ENCODE measurements around the gene ADGRA3.

DNA sequence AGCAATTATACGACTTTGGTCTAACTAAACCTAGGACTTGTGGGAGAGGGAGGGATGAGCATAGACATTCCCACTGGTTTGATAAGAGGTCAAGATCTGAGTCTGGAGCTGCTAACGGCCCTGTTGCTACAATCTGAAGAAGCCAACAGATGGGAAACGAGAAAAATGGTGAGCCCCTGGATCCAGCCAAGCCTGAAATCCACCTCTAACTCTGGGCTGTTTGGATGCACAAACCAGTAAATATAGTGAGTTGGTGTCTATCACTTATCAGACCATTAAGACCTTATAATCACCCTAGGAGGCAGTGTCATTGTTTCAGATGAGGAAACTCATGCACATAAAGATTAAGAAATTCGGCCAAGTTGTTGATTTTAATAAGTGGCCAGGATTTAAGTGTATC, 50.5 kb downstream of the ADGRA3 start:
- TF ChIP-seq, protein P1, sequence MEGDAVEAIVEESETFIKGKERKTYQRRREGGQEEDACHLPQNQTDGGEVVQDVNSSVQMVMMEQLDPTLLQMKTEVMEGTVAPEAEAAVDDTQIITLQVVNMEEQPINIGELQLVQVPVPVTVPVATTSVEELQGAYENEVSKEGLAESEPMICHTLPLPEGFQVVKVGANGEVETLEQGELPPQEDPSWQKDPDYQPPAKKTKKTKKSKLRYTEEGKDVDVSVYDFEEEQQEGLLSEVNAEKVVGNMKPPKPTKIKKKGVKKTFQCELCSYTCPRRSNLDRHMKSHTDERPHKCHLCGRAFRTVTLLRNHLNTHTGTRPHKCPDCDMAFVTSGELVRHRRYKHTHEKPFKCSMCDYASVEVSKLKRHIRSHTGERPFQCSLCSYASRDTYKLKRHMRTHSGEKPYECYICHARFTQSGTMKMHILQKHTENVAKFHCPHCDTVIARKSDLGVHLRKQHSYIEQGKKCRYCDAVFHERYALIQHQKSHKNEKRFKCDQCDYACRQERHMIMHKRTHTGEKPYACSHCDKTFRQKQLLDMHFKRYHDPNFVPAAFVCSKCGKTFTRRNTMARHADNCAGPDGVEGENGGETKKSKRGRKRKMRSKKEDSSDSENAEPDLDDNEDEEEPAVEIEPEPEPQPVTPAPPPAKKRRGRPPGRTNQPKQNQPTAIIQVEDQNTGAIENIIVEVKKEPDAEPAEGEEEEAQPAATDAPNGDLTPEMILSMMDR (IDR thresholded peaks at IDR 0.05) = no peak
- TF ChIP-seq POLR2A (IDR thresholded peaks at IDR 0.05) = no peak

Measured in thyroid gland (tissue), 4 donors.